NCI-H187 treated with DMSO at 0.1 percent for 48 hours (cell line): Measurements from ENCODE around the gene MYOG.

ENCODE experiments used
- DNase-seq: peaks from one replicate; lab custom pipeline; 2025; lab: John Stamatoyannopoulos, UW

MYOG gene

DNA sequence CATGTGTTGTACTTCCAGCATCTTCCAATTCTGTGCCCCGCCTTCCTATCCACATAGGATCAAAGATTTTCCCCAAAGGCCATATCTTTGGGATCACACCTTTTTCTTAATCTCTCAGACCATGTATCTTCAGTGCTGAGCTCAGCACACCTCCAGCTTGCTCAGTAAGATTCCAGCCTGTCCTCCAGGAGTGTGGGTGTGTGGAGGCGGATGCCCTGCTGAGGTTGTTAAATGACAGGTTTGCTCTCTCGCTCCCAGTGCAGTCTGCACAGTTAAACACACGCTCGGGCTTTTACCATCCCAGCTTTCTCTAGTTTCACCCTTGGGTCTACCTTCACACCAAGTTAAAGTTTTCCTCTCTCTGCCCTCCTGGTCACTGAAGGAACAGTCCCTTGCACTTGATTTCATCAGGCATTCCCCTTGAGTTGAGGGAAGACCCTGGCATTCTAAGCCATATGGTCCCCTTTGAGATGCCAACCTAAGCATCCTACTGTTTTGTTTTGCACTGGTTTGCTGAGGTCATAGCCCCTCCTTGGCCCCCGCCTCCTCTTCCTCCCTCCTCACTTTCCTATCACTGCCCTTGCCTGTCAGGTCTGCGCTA lies 13.7 kb downstream of the MYOG start:
- DNase-seq, result no peak

DNA sequence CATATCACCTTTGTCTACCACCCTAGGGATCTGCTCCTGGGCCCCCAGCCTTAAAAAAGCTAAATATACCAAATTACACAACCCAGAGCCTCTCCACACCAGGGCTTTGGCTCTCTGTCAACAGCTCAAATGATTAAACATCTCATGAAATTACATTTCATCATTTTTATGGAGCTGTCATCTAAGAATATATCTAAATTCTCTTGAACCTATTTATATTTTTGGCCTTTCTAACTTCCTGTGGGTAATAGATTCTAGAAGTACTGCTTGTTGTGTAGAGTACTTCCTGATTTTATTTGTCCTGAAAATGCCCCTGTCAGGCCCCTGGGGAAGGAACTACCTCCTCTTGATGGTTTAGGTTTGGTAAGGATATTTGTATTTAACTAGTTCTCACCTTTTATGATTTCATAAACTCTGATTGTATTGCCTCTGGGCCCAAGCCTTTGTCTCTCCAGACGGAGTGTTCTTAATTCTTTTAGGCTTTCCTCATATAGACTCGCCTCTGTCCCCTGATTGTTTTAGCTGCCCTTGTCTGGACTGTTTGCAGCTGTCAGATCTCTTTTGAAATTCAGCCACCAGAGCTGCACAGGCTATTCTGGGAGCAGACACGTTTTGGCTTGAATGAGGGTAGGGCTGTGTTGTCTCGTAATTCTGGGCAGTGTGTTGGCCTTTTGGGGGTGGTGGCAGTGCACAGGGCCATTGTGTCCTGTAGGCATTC lies 16.6 kb downstream of the MYOG start:
- DNase-seq, result no peak

DNA sequence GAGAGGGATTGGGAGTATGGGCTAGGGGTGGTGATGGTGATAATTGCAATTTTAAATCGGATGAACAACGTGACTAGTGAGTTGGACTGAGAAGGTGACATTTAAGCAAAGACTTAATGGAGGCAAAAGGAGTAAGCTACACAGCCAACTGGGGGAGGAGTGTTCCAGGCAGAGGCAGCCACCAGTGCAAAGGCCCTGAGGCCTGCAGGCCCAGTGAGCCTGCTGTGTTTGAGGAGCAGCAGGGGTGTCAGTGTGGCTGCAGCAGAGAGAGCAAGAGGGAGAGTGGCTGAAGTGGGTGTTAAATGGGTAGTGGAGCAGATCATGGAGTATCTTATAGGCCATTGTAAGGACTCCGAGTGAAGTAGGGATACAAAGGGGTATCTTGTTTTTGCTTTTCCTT lies 18.8 kb downstream of the MYOG start:
- no peak for DNase-seq

DNA sequence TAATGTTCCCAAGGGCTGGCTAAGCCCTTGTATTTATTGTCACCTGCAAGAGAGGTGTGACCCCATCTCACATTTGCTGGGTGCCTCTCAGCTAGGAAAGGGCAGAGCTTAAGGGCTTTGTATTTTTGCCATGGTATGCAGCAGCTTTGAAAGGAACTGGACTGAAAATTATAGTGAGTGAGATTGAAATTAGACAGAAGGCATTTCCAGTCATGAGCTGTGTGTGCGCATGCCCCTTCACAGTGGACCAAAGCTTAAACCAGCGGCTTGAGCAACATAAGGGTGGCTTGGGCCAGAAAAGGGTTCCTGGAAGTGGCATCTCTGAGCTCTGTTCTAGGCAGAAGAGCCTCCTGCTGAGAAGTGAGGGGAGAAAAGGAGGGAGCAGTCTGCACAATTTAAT lies 19.8 kb downstream of the MYOG start:
- no peak for DNase-seq

DNA sequence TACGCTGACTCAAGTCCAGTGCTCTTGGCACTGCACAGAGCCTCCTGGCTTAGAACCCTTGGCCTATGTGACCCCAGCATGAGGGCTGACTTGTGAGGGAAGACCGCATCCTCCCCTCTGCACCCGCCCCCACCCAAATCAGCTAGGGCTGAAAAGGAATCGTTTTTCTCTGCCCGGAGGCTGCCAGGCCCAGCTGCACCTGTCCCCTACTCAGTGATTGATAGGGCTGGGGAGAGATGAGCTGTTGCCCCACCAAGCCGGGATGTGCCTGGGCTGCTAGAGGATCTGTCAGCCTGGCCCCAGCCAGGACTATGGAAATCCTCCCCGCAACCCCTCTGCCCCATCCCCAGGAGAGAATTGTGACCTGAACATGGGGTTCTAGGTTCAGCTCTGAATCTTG lies 20.6 kb downstream of the MYOG start:
- DNase-seq, result no peak

DNA sequence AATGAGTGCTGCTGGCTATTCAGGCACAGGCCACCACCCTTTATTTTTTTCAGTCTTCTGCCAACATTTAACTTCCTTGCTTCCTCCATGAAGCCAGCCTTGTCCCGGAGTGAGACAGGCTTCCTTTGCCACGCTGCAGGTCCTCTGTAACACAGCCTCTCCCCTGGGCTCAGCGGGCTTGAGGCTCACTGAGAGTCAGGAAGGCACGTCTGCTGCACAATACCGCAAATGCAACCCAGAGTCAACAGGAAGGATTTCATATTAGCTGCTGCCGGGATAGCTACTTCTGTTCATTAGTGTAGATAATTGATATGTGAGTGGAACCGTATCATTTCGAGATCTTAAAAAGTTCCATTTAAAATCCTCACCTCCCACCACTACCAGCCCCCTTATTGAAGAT lies 22.5 kb downstream of the MYOG start:
- DNase-seq, result no peak

DNA sequence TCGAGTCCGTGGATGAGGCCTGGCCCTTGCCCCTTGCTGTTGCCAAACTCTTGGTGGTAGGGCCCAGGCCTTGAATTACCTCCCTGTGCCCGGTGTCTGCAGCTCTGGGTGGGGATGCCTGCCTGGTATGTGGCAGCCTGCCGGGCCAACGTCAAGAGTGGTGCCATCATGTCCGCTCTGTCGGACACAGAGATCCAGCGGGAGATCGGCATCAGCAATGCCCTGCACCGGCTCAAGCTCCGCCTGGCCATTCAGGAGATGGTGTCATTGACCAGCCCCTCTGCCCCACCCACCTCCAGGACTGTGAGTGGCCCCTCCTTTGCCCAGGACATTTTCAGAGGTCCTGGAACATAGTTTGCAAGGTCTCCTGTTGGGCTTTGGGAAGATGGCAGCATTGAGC lies 25.7 kb downstream of the MYOG start:
- no peak for DNase-seq

DNA sequence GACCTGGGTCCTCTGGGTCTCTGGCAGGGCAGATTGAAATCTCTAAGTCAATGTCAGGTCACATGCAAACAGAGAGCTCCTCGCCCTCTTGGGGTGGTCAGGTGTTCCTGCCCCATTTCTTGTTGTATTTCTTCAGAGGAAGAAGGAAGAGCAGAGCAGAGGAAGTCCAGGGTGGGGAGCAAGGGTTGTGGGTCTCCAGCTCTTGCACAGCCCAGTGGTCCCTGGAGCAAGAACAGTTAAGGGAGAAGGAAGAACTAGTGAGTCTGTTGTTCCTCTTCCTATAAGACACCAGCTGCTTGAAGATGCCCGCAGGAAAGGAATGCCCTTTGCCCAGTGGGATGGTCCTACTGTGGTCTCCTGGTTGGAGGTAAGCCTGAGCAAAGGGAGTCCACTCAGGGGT lies 26.3 kb downstream of the MYOG start:
- DNase-seq, result no peak

DNA sequence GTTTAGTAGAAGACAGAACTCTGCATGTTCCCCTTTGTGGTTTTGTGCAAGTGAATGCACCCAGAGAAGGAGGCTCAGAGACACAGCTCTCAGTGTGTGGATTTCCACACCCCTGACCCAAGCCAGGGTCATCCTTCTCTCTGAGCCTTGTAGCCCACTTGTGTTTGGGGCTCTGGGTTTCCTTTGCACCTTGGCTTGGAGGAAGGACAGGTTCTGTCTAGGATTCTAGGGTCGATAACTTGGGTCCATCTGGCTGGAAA lies 27.2 kb downstream of the MYOG start:
- no peak for DNase-seq

DNA sequence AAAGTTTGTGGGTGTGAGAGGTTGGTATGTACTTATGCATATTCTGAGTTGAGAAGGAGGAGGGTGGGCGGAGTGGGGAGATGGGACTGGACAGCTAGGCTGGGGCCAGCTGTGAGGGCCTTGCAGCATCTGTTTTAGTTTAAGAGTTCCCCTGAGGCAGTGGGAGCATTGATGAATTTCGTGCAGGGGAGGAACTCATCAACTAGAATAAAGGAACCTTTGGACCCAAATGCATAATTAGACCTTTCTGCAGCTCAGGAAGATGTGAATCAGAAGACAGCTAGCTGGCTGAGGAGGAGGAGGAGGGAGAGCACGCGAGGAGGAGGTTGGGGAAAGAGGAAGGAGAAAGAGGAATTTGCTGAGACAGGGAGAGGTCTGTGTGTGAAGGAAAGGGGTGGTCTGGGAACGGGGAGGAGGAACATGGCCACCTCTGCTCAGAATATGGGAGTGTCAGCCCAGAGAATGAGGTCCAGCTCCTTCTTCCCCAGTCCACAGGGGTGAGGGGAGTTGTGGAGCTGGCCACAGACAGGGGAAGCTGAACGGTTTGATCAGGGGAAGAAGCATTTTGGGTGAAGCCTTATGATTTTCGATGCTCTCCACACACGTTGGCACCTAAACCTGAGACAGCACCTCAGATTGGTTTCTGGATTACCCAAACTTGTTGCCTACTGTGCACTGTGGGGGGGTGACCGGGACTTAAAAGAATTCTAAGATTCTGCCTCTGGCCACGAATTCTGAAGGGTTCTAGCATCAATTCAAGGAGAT lies 27.7 kb downstream of the MYOG start:
- DNase-seq, result no peak

DNA sequence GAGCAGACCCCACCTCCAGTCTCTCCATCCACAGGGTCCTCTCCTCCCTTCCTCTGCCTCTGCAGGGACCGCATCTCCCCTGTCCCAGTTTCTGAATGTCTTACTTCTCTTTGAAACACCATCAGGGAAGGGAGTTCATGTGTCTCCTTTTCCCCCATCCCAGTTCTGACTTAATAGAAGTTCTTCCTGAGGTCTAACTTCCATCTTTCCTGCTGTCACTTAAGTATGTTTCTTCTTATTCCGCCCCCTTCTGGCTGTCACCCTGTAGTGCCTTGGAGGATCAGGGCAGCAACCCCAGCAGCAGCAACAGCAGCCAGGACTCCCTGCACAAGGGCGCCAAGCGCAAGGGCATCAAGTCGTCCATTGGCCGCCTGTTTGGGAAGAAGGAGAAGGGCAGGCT lies 29.3 kb downstream of the MYOG start:
- DNase-seq, result no peak

DNA sequence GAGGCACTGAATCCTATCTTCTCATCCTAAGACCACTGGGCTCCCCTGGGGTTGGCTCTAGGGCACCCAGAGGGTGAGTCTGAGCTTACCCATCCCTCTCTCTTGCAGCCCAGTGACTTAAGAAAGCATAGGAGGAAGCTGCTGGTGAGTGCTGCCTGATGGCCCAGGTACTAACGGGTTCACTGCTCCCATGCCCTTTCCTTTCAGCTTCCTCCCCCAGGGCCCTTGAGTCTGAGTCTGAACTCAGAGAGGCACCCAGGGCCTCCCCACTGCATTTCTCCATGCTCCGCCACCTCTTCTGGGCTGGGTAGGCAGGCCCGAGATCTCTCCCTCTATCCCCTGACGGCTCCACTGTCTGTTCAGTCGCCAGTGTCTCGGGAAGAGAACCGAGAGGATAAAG lies 29.8 kb downstream of the MYOG start:
- DNase-seq, result no peak

DNA sequence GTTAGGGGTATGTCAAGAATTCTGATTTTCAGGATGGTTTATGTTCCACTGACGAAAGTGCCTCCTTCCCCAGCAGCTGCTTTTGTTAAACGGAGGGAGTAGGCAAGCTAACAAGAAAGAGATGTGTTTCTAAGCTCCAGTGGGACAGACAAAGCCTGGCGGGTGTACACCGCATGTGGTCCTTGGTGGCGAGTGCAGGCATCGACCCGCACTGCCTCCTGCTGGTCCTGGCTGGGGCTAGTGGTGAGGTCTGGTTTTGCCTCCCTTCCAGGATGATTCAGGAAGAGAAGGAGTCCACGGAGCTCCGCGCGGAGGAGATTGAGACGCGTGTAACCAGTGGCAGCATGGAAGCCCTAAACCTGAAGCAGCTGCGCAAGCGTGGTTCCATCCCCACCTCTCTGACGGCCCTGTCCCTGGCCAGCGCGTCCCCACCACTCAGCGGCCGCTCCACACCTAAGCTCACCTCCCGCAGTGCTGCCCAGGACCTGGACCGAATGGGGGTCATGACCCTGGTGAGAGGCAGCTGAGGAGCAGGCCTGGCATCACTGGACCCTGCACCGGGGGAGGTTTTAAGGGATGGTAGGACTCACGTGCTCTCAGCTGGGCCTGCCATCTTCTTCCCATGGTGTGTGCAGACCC lies 30.5 kb downstream of the MYOG start:
- DNase-seq, result no peak

DNA sequence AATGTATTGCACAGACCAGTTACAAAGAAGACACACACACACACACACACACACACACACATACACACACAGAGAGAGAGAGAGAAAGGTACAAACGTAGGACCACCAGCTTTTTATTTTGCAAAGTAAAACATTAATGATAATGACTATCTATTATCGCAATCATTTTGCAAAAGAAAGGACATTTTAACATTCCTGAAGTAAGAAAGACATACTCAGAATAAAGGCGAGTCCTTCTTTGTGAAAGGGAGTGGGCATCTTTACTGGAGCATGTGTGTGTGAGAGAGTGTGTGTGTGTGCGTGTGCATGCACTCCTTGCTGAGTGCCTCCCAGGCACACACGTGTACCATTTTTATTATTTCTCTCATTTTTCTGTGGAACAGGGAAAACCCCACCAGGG lies 31.2 kb downstream of the MYOG start:
- no peak for DNase-seq

DNA sequence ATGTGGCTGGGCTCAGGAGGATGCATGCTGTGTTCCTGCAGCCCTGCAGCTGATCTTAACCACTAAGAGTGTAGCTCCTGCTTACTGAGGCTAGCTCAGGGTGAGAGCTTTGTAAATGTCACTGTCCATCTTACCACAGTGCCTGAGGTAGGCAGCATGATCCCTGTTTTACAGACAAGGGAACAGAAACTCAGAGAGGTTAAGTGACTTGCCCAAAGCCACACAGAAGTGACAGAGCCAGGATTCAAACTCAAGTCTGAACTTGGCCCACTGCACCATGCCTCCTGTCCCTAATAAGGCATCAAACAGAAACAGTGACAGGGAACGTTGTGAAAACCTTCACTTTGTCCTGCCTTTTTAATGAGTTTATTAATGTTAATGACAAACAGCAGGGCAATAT lies 31.6 kb downstream of the MYOG start:
- DNase-seq, result no peak

DNA sequence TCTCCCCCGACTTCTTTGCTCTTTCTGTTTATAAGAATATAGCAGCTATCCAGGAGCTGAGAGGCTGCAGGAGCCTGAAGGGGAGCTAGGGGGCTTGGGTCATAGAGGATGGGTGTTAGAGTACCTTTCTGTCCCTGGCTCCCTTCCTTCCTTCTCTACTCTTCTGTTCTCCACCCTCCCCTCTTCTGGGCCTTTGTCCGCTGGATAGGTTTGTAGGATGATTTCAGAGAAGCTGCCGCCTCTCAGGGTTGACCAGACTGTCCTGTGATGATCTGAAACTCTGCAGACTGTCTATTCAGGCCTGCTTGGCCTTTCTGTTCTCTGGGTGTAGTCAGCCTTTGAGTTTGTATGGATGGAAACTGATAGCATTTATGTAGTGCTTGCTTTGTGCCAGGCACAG lies 33.2 kb downstream of the MYOG start:
- DNase-seq, result no peak

DNA sequence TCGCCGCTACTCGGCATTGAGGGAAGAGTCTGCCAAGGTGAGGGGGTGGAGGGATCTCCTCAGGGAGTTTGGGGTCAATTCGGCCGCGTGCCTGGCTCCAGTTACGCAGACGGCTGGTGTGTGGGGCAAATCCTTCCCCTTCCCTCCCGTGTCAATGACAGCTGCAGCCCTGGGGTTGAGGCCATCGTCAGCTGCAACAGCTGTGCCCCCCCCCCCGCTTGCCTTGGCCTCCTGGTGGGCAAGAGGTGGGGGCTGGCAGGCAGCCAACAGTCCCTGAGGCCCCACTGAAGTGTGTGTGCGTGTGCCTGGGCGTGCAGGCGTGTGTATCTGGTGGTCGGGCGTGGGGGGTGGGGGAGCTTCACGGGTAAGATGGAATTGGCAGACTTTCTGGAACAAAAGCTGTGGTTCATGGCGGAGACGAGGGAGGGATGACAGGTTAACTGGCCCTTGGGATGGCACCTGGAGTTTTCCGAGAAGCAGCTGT lies 33.9 kb downstream of the MYOG start:
- no peak for DNase-seq

DNA sequence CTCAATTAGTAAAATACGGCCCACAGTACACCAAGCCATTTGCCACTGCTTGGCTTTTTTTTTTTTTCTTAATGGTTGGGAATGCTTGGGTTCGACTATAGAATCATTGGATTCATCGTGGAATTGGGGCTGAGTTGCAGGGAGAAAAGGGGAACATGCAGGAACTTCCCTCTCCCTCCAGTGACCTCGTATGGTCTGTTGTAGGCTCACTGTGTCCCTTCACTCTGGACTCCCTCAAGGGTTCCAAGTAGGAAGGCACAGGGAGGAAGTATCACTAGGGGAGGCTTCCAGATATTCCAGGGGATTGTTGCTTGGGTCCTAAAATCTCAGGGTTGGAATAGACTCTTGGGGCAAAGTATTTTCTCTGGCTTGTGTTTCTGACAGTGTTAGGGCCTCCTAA lies 35.0 kb downstream of the MYOG start:
- no peak for DNase-seq

DNA sequence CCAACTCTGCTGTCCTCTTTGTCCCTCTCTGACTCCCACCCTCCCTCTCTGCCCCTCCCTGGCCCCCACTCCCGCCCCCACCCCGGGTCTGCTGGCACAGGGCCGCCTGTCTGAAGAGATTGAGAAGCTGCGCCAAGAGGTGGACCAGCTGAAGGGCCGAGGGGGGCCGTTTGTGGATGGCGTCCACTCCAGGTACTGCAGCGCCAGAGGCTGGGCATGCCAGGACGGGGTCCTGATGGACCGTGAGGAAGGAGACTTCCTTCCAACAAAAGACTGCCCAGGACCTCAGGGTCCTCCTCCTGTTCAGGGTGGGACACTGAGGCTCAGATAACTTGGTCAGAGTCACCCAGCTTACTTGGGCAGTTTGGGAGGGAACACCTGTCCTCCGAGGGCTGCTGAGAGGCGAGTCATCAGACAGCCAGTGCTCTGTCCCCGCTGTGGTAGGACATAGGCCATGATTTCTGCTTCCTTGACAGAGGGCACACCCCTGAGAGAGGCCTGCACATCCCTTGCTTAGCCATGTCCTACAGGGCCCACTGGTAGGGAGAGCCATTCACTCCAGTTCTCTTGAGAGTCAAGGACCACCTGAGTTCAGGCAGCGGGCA lies 36.1 kb downstream of the MYOG start:
- DNase-seq, result no peak

DNA sequence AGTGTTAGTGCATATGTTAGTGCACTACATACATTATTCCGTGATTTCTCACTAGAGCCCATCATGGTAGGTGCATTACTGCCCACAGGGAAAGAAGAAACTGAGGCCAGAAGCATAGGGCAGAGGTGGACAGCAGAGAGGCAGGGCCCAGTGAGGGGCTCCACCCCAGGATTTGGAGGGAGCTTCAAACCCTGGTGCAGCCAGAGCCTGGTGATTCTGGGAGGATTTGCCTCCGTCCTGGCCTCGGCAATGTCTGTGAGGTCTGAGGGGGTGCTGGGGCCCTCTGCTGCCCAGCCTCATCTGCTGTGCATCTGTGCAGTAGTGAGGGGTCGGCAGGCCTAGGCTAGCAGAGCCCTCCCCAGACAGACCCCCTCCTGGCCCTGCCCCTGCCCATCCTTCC lies 36.7 kb downstream of the MYOG start:
- DNase-seq, result no peak

DNA sequence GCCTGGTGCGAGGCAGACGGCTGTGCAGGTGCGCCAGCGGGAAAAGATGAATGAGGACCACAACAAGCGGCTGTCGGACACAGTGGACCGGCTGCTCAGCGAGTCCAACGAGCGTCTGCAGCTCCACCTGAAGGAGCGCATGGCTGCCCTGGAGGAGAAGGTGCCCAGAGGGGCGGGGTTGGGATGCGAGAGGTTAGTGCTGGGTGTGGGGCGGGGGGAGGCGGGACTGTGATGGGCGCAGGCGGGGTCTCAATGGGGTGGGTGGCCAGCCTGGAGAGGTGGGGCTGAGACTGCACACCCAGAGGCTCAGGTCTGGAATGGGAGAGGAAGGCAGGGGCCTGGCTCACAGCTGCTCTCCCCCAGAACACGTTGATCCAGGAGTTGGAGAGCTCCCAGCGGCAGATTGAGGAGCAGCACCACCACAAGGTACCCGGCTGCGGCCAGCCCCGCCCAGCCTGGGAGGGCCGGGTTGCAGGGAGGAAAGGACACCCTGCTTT lies 37.2 kb downstream of the MYOG start:
- DNase-seq, result no peak

DNA sequence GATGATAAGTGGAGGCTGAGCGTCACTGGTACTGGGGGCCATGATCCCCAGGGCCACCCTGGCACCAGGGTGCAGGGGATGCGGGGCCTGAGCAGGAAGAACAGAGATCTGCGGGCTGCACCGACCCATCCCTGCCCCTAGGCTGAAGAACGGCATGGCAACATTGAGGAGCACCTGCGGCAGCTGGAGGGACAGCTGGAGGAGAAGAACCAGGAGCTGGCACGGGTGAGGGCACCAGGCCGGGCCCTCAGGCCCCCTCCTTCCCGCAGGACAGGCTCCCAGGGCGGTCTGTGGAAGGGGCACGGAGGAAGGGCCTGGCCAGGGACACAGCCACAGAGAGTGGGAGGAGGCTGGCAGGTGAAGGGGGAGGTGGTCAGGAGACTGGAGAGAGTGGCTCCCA lies 37.7 kb downstream of the MYOG start:
- DNase-seq, result no peak
